ENCODE measurements around the gene FTL. TPM values are rescaled to one million over a fixed set of nuclear protein-coding genes. Genes with fewer than 3 reads are reported as not detected.

The FTL gene
- total RNA-seq: 100 to 1,000 TPM; 616 to 627 TPM
- polyA plus RNA-seq (2013, experiment 1 of 2): 1,725 TPM
- 1,297 TPM for polyA plus RNA-seq (2013, experiment 2 of 2)
- 204 to 1,300 (median 546) reads per million in 172 experiments for total RNA-seq

- Histone ChIP-seq H3K27me3 (ENCODE audit: control insufficient read depth in 1 of 2, insufficient read depth in 2 of 2, low read length in 2 of 2) (peaks cover 0 to 2% of the 10 kb centered on the region in 2 experiments), H3K27ac (ENCODE audit: low read depth in 1 of 2, low read length in 2 of 2) (peak within 1 kb of the TSS; percentile 67 to 71), H3K4me1 (ENCODE audit: insufficient read depth, low read length) (peaks cover 55% of the 10 kb centered on the region), H3K9me3 (ENCODE audit: control insufficient read depth in 1 of 2, insufficient read depth in 1 of 2, low read length in 2 of 2) (peaks cover 0 to 3% of the 10 kb centered on the region in 2 experiments), H3K4me3 (ENCODE audit: low read length) (peak within 1 kb of the TSS; percentile 85), H3K36me3 (ENCODE audit: insufficient read depth, low read length) (peaks cover 34% of the 10 kb centered on the region)
- H3K27me3 Mint-ChIP-seq: no peaks in the 10 kb centered on the region
- ATAC-seq (ENCODE audit: poor library complexity) (peak; percentile 78), DNase-seq (peak; percentile 71 to 94 (median 88))
- TF ChIP-seq, protein P1, sequence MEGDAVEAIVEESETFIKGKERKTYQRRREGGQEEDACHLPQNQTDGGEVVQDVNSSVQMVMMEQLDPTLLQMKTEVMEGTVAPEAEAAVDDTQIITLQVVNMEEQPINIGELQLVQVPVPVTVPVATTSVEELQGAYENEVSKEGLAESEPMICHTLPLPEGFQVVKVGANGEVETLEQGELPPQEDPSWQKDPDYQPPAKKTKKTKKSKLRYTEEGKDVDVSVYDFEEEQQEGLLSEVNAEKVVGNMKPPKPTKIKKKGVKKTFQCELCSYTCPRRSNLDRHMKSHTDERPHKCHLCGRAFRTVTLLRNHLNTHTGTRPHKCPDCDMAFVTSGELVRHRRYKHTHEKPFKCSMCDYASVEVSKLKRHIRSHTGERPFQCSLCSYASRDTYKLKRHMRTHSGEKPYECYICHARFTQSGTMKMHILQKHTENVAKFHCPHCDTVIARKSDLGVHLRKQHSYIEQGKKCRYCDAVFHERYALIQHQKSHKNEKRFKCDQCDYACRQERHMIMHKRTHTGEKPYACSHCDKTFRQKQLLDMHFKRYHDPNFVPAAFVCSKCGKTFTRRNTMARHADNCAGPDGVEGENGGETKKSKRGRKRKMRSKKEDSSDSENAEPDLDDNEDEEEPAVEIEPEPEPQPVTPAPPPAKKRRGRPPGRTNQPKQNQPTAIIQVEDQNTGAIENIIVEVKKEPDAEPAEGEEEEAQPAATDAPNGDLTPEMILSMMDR (IDR thresholded peaks at IDR 0.05): no peak
- intact Hi-C loops (cut with DNase I, micrococcal nuclease): loop anchor here (1.0 to 5.0 kb wide), 5 partner anchors 10 to 318 kb away; partner anchors contain the start of genes CA11 (in 1 of the 2), NUCB1 (in 1 of the 2) and PPP1R15A (in 1 of the 2)
- H3K4me1 Mint-ChIP-seq (ENCODE audit: low read depth): peaks cover 47% of the 10 kb centered on the region
- CTCF ChIA-PET: interaction anchor here (1.1 to 1.3 kb wide), 3 partner anchors 28 to 226 kb away, joined by 3 read pairs; partner anchors contain the start of genes GYS1 and RUVBL2
- H3K4me3 Mint-ChIP-seq: peak within 1 kb of the TSS; percentile 97
- peaks cover 38% of the 10 kb centered on the region for H3K36me3 Mint-ChIP-seq (ENCODE audit: low read depth)
- POLR2A ChIA-PET: interaction anchor here (0.7 to 3.8 kb wide), 19 partner anchors 11 to 699 kb away, joined by 3 to 41 read pairs (median 4); partner anchors contain the start of genes BAX, CA11, DHDH and GYS1
- no peaks in the 10 kb centered on the region for H3K9me3 Mint-ChIP-seq
- peak within 1 kb of the TSS; percentile 97 for H3K27ac Mint-ChIP-seq
Measured at GRCh38 chr19:48965040-48965805, at the start of gene FTL. Gene FTL (plus strand): TSS chr19:48965309. CDS start chr19:48965508, 199 bp downstream.

DNA sequence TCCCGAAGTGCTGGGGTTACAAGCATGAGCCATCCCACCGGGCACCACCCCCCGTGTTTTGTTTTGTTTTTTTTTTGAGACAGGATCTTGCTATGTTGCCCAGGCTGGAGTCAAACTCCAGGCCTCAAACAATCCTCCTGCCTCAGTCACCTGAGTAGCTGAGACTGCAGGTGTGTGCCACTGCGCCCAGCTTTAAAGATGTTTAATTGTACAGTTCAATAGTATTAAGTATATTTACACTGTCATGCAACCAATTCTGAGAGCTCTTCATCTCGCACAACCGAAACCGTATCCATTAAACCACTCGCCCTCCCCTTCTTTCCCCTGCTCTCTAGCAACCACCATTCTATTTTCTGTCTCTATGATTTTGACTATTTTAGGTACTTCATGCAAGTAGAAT, 49.4 kb upstream of the FTL start:
- H3K9me3 Mint-ChIP-seq: no peaks in the 10 kb centered on the region
- H3K27me3 ChIP-seq (ENCODE audit: control insufficient read depth in 1 of 2, insufficient read depth in 2 of 2, low read length in 2 of 2): no peaks in the 10 kb centered on the region
- H3K27ac Mint-ChIP-seq: no peak overlapping the region
- H3K36me3 Mint-ChIP-seq (ENCODE audit: low read depth): peaks cover 65% of the 10 kb centered on the region
- no peak overlapping the region for H3K4me3 Mint-ChIP-seq
- H3K4me1 Mint-ChIP-seq (ENCODE audit: low read depth): no peaks in the 10 kb centered on the region
- H3K27me3 Mint-ChIP-seq: no peaks in the 10 kb centered on the region
- ChIA-PET POLR2A (interaction anchor here (1.1 kb wide), 1 partner anchor 51 kb away, joined by 3 read pairs; no protein-coding TSS in a partner anchor), CTCF (no interaction called here)
- H3K36me3 ChIP-seq (ENCODE audit: insufficient read depth, low read length): peaks cover 71% of the 10 kb centered on the region
- H3K4me1 ChIP-seq (ENCODE audit: insufficient read depth, low read length): no peaks in the 10 kb centered on the region
- ATAC-seq (ENCODE audit: poor library complexity) (no peak), DNase-seq (no peak)
- no peak overlapping the region for H3K4me3 ChIP-seq (ENCODE audit: low read length)
- intact Hi-C loops (cut with DNase I, micrococcal nuclease): no loop called here
- H3K27ac ChIP-seq (ENCODE audit: low read depth in 1 of 2, low read length in 2 of 2): no peak overlapping the region
- H3K9me3 ChIP-seq (ENCODE audit: control insufficient read depth in 1 of 2, insufficient read depth in 1 of 2, low read length in 2 of 2): no peaks in the 10 kb centered on the region
- TF ChIP-seq, protein P1 (IDR thresholded peaks at IDR 0.05): no peak

- no peaks in the 10 kb centered on the region for H3K4me1 ChIP-seq (ENCODE audit: insufficient read depth, low read length)
- no peaks in the 10 kb centered on the region for H3K9me3 ChIP-seq (ENCODE audit: control insufficient read depth in 1 of 2, insufficient read depth in 1 of 2, low read length in 2 of 2)
- no peaks in the 10 kb centered on the region for H3K27me3 Mint-ChIP-seq
- H3K9me3 Mint-ChIP-seq: no peaks in the 10 kb centered on the region
- POLR2A ChIA-PET: interaction anchor here (0.6 to 1.2 kb wide), 3 partner anchors 15 to 761 kb away, joined by 3 to 5 read pairs (median 5); partner anchors contain the start of genes DHDH and NUCB1
- ATAC-seq (ENCODE audit: poor library complexity) (no peak), DNase-seq (no peak)
- H3K4me1 Mint-ChIP-seq (ENCODE audit: low read depth): no peaks in the 10 kb centered on the region
- CTCF ChIA-PET: no interaction called here
- intact Hi-C loops (cut with DNase I, micrococcal nuclease): no loop called here
- peaks cover 61% of the 10 kb centered on the region for H3K36me3 Mint-ChIP-seq (ENCODE audit: low read depth)
- no peak overlapping the region for H3K4me3 ChIP-seq (ENCODE audit: low read length)
- H3K36me3 ChIP-seq (ENCODE audit: insufficient read depth, low read length): peaks cover 65% of the 10 kb centered on the region
- no peak overlapping the region for H3K27ac ChIP-seq (ENCODE audit: low read depth in 1 of 2, low read length in 2 of 2)
- no peaks in the 10 kb centered on the region for H3K27me3 ChIP-seq (ENCODE audit: control insufficient read depth in 1 of 2, insufficient read depth in 2 of 2, low read length in 2 of 2)
- TF ChIP-seq, protein P1 (IDR thresholded peaks at IDR 0.05): no peak
- H3K4me3 Mint-ChIP-seq: no peak overlapping the region
- H3K27ac Mint-ChIP-seq: no peak overlapping the region
Measured at GRCh38 chr19:48918071-48918470, 47.0 kb upstream of the FTL start.

Measured in CD4-positive, alpha-beta T cell (primary cell).